ENCODE results near the gene LYPD6B.

DNA sequence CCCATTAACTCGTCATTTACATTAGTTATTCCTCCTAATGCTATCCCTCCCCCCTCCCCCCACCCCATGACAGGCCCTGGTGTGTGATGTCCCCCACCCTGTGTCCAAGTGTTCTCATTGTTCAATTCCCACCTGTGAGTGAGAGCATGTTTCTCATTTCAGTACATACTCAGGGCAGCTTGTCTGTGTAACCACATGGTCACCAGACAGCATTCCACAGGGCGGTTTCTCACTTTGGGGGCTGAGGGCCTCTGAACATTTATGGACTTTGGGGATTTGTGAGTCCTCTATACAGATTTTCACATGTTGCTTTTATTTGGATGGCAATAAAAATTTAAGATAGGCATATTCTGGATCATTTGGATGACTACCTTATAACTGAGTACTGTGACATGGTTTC lies 84.0 kb downstream of the LYPD6B start:
- TF ChIP-seq POLR2A (IDR thresholded peaks at IDR 0.05): no peak
- TF ChIP-seq, protein P1, sequence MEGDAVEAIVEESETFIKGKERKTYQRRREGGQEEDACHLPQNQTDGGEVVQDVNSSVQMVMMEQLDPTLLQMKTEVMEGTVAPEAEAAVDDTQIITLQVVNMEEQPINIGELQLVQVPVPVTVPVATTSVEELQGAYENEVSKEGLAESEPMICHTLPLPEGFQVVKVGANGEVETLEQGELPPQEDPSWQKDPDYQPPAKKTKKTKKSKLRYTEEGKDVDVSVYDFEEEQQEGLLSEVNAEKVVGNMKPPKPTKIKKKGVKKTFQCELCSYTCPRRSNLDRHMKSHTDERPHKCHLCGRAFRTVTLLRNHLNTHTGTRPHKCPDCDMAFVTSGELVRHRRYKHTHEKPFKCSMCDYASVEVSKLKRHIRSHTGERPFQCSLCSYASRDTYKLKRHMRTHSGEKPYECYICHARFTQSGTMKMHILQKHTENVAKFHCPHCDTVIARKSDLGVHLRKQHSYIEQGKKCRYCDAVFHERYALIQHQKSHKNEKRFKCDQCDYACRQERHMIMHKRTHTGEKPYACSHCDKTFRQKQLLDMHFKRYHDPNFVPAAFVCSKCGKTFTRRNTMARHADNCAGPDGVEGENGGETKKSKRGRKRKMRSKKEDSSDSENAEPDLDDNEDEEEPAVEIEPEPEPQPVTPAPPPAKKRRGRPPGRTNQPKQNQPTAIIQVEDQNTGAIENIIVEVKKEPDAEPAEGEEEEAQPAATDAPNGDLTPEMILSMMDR (IDR thresholded peaks at IDR 0.05): no peak

Measured in lower leg skin (tissue), 3 donors.